GM19238 (cell line): ENCODE data around the gene PTRH1.

ENCODE experiments used
- DNase-seq: peaks from one replicate; pipeline ENCODE4 v3.0.0; 2011; ENCODE audit warnings: low spot score; ENCODE audit not compliant: insufficient read length

Gene PTRH1

DNA sequence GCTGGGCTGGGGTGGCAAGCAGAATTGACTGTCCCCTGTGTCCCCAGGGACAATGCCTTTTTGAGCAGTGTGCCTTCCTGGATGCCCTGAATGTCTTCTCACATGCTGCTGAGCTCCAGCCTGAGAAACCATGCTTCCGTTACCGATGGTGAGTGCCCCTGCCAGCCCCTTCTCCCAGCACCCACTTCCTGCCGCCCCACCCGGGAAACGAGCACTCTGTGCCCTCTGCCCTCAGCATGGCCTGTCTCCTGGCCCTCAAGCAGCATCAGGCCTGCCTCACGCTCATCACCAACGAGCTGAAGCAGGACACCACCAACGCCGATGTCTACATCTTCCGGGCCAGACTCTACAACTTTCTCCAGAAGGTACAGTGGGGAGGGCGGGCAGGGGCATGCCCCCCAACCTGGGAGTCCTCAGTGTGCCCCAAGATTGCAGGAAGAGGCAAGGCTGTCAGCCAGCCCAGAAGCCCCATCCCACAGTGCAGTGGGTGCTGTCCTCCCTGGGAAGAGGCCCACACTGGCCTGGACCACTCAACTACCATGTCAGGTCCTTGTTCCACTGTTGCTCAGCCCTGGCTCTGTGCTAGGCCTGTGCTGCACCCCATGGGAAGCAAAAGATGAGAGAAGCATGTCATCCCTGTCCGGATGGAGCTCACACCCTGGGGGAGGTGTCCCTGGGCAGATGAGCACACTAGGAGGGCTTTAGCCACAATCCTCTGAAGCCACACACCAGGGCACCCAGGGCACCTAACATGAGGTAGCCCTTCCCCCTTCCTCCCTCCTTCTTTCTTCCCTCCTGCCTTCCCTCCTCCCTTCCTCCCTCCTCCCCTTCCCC, 4.8 kb upstream of the PTRH1 start:
- DNase-seq: no peak

- DNase-seq: no peak
These were observed 2.3 kb upstream of the PTRH1 start for GRCh38 chr9:127717766-127718165.

DNA sequence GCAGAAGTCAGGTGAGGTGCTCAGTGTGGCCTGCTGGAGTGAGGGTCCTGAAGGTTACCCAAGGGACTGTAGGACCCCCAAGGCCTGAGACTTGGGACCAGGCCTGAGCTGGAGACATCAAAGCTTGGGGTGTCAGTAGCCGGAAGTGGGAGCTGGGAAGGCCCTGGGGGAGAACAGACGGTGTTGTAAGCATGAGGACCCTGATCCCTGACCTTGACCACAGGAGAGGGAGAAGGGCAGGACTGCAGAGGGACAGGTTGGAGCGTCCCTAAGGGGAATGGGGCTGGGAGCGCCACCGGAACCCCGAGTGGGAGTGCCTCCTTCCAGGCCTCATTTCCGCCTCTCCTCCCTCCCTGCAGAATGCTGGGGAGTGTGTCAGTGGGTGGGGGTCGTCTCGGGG, 949 bp upstream of the PTRH1 start:
- DNase-seq: no peak

DNA sequence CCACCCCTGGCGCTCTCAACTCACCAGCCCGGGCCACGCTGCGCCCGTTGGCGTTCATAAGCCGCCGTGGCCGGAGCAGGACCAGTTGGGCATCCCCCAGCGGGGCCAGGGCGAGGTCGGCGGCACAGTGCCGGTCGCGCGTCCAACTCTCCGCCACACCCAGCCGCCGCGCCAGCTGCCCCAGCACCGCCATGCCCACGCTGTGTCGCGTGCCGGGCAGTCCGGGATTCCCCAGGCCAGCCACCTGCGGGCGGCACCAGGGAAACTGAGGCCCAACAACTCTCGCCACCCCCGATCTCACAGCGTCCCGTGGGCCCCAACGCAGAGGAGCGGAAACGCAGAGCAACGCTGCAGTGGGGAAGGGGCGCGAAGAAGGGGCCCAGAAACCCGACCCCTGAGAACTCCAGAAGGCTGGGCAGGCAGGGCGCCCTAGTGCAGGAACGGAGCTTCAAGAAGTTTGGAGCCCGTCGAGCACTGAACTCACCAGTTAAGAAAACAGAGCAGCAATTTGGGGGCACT, 453 bp downstream of the PTRH1 start:
- DNase-seq: no peak

- DNase-seq: no peak
These were observed 1.3 kb downstream of the PTRH1 start for GRCh38 chr9:127714020-127714750.

DNA sequence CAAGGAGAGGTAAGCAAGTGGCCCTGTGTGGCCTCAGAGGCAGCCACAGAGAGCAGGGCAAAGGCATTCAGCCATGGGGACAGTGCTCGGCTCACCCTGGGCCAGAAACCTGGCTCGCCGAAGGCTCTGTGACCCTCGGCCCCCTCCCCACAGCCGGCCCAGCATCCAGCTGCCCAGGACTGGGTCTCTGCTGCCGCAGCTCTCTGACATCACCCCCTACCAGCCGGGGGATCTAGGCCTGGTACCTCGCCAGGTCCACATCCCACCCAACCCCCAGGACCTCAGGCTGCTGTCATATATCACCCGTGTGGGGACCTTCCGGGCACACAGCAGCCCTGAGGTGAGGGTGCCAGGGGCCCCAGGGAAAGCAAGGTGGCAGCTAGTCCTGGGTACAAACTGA, 2.6 kb downstream of the PTRH1 start:
- DNase-seq: no peak

DNA sequence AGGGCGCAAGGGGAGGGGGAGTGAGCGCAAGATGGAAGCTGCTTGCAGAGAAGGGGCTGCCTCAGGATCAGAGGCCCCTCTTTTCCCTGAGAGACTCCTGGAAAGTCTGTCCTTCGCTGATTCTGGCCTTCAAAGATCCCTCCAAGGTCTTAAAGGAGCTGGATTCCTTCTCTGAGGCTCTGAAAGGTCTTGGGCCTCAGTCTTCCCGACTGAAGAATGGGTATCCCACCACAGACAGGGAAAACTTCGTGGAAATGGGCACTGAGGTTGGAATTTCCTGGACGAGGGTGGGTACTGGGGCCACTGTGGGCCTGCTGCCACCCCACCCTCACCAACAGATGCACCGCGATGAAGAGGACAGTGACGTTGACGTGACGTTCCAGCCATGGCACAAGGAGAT, 3.1 kb downstream of the PTRH1 start:
- no peak for DNase-seq

DNA sequence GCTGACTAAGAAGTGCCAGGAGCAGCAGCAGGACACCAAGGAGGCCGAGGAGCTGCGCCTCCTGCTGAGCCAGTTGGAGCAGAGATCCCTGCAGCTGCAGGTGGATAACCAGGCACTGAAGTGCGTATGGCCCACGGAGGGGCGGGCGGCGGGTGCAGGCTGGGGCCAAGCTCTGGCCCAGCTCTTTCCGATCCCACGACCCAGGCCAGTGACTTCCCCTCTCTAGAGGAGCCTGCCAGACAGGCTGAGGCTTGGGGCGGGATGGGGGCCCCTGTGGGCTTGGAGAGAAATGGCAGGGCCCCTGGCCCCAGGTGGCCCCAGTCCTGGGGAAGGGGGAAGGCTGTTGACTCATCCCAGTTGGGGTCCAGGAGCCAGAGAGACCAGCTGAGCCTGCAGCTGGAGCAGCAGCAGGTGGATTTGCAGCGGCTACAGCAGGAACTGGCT, 3.6 kb downstream of the PTRH1 start:
- DNase-seq: no peak

- no peak for DNase-seq
These were observed 4.2 kb downstream of the PTRH1 start for GRCh38 chr9:127711226-127711701.

- DNase-seq: no peak
These were observed 5.2 kb downstream of the PTRH1 start for GRCh38 chr9:127710204-127710783.

DNA sequence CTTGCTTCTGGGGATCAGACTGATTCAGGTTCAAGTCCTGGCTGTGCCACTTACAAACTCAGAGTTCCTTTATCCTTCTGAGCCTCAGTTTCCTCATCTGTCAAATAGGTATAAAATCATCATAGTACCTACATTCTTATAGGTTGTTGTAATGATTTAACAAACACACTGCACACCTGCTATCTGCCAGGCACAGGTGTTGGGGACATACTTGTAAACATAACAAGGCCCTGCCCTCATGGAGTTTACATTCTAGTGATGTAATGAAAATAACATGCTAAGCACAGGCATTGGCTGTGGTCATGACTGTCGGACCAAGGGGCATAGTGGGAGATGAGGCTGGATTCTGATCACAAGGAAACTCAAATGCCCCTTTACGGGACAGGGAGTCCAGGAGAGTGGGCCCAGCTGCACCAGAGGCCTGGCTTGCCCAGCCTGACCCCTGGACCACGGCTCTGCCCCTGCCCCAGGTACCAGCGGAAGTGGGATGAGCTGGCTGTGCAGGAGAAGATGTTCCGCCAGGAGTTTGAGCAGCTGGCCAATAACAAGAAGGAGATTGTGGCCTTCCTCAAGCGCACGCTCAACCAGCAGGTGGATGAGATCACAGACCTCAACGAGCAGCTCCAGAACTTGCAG, 6.4 kb downstream of the PTRH1 start:
- no peak for DNase-seq

DNA sequence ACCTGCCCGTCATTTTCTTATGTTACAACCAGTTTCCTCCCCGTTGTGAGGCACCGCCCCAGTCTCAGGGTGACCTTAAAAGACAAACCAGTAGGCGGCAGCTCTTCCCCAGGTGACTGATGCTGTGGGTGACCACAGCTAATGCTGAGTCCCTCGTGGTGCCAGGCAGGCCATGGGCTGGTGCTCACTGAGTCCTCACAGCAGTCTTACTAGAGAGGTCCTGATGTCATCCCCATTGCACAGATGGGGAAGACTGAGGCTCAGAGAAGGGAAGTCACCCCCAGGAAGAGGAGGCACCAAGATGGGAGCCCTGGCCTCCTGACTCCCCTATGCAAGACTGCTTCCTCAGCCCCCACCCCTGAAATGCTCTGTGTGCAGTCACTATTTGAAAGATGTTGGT, 7.7 kb downstream of the PTRH1 start:
- peak; percentile 35 for DNase-seq

- DNase-seq: no peak
These were observed 8.6 kb downstream of the PTRH1 start, which contains the start of gene CFAP157 for GRCh38 chr9:127706836-127707241. Gene CFAP157, plus strand, starts transcription at chr9:127706988. Its CDS starts 44 bp downstream, at chr9:127707032.

DNA sequence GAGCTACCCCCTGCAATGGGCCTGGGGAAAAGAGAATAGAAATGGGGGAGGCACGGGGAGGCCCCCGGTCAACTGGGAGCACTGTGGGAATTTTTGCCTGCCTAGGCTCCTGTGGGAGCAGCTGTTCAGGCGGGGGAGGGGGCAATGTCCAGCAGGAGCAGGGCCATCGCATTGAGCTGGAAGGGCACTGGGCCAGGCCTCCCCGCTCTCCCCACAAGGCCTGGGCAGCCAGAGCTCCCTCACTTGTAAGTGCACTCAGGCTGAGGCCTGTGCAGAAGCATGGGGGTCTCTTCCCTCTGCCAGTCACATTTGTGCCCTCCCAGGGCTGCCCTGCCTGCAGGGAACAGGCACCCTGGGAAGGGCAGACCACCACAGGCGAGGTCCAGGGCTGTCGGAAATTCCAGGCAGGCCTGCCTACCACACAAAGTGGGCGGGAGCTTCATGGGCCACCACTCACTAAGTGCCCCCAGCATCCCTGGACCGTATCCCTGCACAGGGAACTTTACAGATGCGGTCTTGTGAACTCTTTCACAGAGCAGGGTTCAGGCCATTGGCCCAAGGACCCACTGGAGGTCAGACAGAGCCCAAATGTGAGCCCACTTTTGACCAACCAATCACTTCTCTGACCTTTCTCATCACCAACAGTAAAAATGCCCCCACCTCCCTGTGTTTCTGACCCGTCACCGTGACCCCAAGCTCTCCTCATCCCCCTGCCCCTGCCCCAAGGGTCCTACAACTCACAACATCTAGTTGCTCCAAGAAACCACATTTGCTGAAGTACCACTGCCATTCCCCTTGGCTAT, 9.7 kb downstream of the PTRH1 start:
- no peak for DNase-seq

DNA sequence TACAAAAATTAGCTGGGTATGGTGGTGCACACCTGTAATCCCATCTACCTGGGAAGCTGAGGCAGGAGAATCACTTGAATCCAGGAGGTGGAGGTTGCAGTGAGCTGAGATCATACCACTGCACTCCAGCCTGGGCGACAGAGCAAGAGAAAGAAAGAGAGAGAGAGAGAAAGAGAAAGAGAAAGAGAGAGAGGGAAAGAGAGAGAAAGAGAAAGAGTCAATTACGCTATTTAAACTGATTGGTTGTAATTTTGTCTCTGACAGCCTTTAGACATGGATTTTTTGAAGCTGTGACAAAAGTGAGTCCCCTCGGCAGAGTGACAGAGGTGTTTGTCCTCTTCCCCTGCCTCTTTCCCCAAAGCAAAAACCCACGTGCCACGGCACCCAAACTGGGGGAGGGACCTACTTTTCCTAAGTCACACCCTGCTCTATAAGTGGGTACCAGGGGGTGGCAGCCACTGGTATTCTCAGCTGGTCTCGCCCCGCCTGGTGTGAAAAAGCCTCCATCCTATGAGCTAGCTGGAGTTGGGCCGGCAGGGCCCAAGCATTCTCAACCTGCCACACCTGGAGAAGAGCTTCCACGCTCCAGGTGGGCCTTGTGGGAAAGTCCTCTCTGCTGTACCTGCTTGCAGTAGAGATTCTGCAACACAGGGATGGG, 12.0 kb downstream of the PTRH1 start:
- no peak for DNase-seq

DNA sequence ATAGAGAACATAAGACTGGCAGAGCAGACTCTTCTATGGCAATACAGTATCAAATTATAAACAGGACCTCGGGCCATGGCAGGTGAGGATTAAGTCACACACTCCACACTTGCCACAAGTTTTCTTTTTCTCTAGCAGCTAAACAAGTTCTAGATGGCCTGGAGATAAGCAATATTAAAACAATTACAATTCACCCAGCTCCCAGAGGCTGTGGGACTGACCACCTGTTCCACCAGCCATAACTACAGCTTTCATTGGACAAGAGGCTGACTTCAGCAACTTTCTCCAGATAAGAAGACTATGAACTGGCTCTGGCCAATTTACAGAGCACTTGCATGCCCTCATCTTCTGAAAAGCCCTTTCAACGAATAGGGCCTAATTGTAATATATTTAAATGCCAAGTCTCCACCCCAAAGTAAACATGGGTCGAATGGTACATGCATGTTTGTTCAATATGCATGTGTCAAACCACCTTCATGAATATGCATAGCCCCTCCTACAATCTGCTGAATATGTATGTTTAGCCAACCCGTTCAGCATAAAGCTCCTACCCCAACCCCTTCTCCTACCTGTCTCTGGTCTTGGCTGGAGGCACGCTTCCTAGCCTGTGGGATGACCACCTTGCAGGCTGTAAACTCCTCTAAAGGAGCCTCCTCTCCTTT, 14.7 kb downstream of the PTRH1 start:
- DNase-seq: no peak

DNA sequence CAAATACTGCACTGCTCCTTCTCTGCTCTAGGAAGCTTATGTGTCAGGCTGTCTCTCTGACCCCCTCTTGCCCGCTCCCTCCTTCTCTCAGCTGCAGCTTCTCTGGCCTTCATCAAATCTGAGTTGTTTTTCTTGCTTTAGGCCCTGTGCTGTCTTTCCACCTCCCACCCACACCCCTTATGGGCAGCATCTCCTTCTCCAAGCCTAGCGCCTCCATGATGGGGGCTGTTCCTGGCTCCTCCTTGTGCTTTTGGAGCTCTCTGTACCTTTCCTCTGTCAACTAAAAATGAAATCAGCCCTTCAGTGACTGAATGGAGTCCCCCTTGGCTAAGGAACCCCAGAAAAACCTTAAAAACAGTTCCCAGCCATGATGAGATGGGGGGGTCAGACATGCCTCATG, 15.3 kb downstream of the PTRH1 start:
- no peak for DNase-seq

DNA sequence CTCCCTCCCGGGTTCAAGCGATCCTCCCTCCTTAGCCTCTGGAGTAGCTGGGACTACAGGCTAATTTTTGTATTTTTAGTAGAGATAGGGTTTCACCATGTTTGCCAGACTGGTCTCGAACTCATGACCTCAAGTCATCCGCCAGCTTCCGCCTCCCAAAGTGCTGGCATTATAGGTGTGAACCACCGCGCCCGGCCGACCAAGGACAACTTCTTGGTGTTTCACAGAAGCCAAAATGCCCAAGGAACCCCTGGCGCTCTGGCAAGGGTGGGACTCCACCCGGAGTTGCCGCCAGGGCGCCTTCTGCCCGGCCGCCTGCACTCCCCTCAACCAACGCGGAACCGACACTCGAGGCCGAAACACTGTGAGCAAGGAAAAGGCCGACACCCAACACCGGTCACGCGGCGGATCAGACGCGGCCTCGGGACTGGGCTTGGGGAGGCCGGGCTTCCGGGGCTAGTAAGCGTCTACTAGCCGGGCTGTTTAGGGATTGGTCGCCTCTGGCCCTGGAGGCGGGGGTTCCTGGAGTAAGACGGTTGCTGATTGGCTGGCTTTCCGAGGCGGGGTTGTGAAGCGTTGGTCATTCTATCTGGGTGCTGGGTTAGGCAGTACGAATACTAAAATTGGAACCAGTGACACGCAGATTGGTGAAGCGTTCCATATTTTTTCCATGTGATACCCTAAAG, 16.3 kb downstream of the PTRH1 start:
- DNase-seq: peak; percentile 90

- no peak for DNase-seq
These were observed 17.1 kb downstream of the PTRH1 start for GRCh38 chr9:127698386-127698785.
